ENCODE data around the gene RCCD1. TPM values are rescaled to one million over a fixed set of nuclear protein-coding genes. Genes with fewer than 3 reads are reported as not detected.

The RCCD1 gene
- total RNA-seq, 1 experiment from 2014 or later: 38.5 TPM

DNA sequence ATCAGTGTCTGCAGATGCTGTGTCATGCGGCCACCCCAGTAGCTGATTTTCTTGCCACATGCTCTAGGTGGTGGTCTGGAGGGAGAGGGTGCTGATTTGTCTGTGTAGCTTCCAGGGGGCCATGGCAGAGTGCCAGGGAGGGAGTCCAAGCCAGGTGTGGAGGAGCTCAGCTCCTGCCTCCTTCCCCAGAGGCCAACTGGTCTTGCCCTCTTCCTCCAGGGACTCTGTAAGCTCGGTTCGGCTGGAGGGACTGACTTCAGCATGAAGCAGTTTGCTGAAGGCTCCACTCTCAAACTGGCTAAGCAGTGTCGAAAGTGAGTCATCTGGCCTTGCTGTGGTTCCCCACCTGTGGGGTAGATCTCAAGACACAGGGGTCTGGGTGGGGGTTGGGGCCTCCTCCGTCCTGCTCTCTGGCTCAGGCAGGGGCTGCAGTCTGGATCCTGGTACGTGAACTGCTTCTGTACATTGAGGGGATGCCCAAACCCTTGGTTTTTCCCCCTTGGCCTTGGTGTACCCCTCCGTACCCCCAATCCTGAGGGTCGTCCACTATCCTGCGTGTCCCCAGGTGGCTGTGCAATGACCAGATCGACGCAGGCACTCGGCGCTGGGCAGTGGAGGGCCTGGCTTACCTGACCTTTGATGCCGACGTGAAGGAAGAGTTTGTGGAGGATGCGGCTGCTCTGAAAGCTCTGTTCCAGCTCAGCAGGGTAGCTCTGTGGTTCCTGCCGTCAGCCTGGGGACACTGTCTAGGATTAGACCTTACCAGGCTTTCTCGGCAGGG, 6.9 kb upstream of the RCCD1 start (continued):
- TF ChIP-seq, protein P1, sequence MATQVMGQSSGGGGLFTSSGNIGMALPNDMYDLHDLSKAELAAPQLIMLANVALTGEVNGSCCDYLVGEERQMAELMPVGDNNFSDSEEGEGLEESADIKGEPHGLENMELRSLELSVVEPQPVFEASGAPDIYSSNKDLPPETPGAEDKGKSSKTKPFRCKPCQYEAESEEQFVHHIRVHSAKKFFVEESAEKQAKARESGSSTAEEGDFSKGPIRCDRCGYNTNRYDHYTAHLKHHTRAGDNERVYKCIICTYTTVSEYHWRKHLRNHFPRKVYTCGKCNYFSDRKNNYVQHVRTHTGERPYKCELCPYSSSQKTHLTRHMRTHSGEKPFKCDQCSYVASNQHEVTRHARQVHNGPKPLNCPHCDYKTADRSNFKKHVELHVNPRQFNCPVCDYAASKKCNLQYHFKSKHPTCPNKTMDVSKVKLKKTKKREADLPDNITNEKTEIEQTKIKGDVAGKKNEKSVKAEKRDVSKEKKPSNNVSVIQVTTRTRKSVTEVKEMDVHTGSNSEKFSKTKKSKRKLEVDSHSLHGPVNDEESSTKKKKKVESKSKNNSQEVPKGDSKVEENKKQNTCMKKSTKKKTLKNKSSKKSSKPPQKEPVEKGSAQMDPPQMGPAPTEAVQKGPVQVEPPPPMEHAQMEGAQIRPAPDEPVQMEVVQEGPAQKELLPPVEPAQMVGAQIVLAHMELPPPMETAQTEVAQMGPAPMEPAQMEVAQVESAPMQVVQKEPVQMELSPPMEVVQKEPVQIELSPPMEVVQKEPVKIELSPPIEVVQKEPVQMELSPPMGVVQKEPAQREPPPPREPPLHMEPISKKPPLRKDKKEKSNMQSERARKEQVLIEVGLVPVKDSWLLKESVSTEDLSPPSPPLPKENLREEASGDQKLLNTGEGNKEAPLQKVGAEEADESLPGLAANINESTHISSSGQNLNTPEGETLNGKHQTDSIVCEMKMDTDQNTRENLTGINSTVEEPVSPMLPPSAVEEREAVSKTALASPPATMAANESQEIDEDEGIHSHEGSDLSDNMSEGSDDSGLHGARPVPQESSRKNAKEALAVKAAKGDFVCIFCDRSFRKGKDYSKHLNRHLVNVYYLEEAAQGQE (IDR thresholded peaks at IDR 0.05; ENCODE audit: low read depth): no peak
- no peak for TF ChIP-seq FOSL1 (IDR thresholded peaks at IDR 0.05; ENCODE audit: low read depth)

DNA sequence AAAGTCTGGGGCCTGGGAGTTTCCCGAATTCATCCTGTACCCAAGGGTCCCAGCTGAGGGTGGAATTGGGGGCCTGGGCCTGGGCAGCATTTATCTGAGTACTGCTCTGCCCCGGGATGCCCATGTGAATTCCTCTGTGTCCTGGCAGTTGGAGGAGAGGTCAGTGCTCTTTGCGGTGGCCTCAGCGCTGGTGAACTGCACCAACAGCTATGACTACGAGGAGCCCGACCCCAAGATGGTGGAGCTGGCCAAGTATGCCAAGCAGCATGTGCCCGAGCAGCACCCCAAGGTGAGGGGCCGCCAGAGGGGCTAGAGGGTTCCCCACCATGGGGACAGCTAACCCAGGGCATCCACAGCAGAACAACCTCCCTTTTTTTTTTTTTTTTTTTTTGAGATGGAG, 6.2 kb upstream of the RCCD1 start:
- DNase-seq (ENCODE audit: low read depth, low spot score) (no peak), ATAC-seq (no peak)
- no TSS peak for BruUV-seq (replicated peaks)
- ChIA-PET RAD21 (ENCODE audit: low non-redundant PET in 1 of 2, low total read pairs in 2 of 2, uncharacterized antibody in 2 of 2, unreplicated experiment in 2 of 2) (no interaction called here), POLR2A (interaction anchor here (0.7 to 1.5 kb wide), 2 partner anchors 13 to 14 kb away, joined by 3 to 4 read pairs; partner anchors contain the start of gene UNC45A), CTCF (no interaction called here)
- Histone ChIP-seq H3K79me2 (ENCODE audit: insufficient read depth, low read length) (no peaks in the 10 kb centered on the region), H3K4me1 (ENCODE audit: control insufficient read depth in 1 of 2, insufficient read depth in 2 of 2, low read length in 2 of 2) (peaks cover 0 to 8% of the 10 kb centered on the region in 2 experiments; a peak in 2 of 4 replicates), H3K4me2 (ENCODE audit: low read length) (no peak overlapping the region), H3K9me3 (ENCODE audit: control insufficient read depth in 1 of 2, insufficient read depth in 1 of 2, low read depth in 1 of 2, low read length in 2 of 2) (no peaks in the 10 kb centered on the region), H3K9ac (ENCODE audit: low read length) (no peak overlapping the region), H2AFZ (ENCODE audit: low read depth, low read length, poor library complexity, severe bottlenecking) (no peak overlapping the region), H3K27ac (ENCODE audit: low read depth, low read length) (no peak overlapping the region), H3K27me3 (ENCODE audit: insufficient read depth, low read length) (no peaks in the 10 kb centered on the region), H3K36me3 (ENCODE audit: control insufficient read depth in 1 of 2, insufficient read depth in 2 of 2, low read length in 2 of 2) (peaks cover 30 to 41% of the 10 kb centered on the region in 2 experiments), H4K20me1 (ENCODE audit: insufficient read depth) (no peaks in the 10 kb centered on the region), H3K9me2 (ENCODE audit: insufficient read depth) (no peaks in the 10 kb centered on the region), H3K4me3 (replicated peaks in 1 of 2; ENCODE audit: low read depth in 1 of 2, low read length in 2 of 2) (no peak overlapping the region)
- TF ChIP-seq ELF1 (IDR thresholded peaks at IDR 0.05; ENCODE audit: borderline replicate concordance, low read depth): no peak
- TF ChIP-seq, protein P2, sequence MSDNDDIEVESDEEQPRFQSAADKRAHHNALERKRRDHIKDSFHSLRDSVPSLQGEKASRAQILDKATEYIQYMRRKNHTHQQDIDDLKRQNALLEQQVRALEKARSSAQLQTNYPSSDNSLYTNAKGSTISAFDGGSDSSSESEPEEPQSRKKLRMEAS (IDR thresholded peaks at IDR 0.05): no peak
- TF ChIP-seq, protein P3, sequence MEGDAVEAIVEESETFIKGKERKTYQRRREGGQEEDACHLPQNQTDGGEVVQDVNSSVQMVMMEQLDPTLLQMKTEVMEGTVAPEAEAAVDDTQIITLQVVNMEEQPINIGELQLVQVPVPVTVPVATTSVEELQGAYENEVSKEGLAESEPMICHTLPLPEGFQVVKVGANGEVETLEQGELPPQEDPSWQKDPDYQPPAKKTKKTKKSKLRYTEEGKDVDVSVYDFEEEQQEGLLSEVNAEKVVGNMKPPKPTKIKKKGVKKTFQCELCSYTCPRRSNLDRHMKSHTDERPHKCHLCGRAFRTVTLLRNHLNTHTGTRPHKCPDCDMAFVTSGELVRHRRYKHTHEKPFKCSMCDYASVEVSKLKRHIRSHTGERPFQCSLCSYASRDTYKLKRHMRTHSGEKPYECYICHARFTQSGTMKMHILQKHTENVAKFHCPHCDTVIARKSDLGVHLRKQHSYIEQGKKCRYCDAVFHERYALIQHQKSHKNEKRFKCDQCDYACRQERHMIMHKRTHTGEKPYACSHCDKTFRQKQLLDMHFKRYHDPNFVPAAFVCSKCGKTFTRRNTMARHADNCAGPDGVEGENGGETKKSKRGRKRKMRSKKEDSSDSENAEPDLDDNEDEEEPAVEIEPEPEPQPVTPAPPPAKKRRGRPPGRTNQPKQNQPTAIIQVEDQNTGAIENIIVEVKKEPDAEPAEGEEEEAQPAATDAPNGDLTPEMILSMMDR (IDR thresholded peaks at IDR 0.05 in 2 of 3, conservative IDR thresholded peaks at IDR 0.05 in 1 of 3; ENCODE audit: borderline replicate concordance in 1 of 3, insufficient read depth in 1 of 3, low read depth in 2 of 3, low read length in 2 of 3): no peak
- no peak for TF ChIP-seq JUND (IDR thresholded peaks at IDR 0.05)
- no peak for TF ChIP-seq YY1 (IDR thresholded peaks at IDR 0.05; ENCODE audit: extremely low read depth, insufficient replicate concordance, low read depth, low read length)
- no peak for TF ChIP-seq ZFX (IDR thresholded peaks at IDR 0.05)
- TF ChIP-seq SIN3A (IDR thresholded peaks at IDR 0.05; ENCODE audit: low read depth): no peak
- no peak for TF ChIP-seq TCF7L2 (IDR thresholded peaks at IDR 0.05; ENCODE audit: borderline replicate concordance, extremely low read depth, insufficient read depth, insufficient read length)
- no peak for TF ChIP-seq CEBPB (IDR thresholded peaks at IDR 0.05; ENCODE audit: low read depth)
- no peak for TF ChIP-seq FOSL1 (IDR thresholded peaks at IDR 0.05; ENCODE audit: low read depth)
- TF ChIP-seq SP1 (IDR thresholded peaks at IDR 0.05; ENCODE audit: low read depth): no peak
- TF ChIP-seq, protein P4, sequence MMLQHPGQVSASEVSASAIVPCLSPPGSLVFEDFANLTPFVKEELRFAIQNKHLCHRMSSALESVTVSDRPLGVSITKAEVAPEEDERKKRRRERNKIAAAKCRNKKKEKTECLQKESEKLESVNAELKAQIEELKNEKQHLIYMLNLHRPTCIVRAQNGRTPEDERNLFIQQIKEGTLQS (IDR thresholded peaks at IDR 0.05): no peak
- intact Hi-C loops (cut with micrococcal nuclease): no loop called here
